Stimulated activated CD4-positive, alpha-beta T cell treated with anti-CD3 and anti-CD28 coated beads, TNF-alpha, amount 100 ng/mL, for 48 hours (primary cell): Measurements from ENCODE around the gene PARVB.

Experiments used
- DNase-seq, 3 donors: peaks; one replicate each; pipeline ENCODE4 v3.0.0-alpha.2; 2020; ENCODE audit warnings: low read depth in 3 of 3

PARVB gene

DNA sequence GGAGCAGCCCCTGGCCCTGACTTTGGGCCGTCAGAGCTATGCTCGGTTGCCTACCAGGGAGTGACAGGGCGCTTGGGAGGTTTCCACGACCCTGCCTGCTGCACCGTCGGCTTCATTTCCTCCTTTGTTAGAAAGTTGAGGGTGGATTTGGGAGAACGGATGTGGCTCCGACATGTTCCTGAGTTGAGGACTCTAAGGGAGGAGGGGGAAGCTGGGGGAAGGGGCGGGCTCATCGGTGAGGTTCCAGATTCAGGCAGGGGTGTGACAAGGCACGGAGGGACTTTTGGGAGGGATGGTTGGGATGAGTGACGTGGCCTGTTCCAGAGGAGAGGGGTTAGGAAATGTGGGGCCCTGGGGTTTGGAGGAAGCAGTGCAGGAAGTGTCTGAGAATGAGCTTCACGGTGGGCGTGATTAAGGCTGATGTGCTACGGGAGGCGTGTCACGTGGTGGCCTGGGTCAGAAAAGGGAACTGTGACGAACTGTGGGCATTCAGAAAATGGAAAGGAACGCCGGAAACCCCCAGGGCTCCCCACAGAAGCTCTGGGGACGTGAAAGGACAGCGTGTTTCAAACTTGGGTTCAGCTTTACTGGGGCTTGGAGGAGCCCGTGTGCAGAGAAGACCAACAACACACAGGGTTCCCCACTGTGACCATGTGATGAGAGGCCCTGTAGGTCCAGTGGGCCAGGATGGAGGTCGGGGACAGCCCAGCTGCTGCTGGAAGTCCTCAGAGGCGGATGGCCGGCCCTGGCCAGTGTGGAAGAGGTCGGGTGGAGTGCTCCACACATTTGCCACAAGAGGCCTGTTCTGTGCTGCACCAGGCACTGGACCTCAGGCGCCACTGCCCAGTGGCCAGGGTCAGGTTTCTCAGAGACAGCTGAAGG is 2.8 kb downstream of the PARVB start:
- DNase-seq, result peak; percentile 32 to 62 (median 54)

GRCh38 chr22:44028091-44028490 is 4.0 kb downstream of the PARVB start:
- no peak for DNase-seq

- no peak for DNase-seq
These were observed 5.0 kb downstream of the PARVB start for GRCh38 chr22:44029069-44029468.

- DNase-seq, result no peak
These were observed 6.1 kb downstream of the PARVB start for GRCh38 chr22:44030051-44030701.

- no peak for DNase-seq
These were observed 6.6 kb downstream of the PARVB start for GRCh38 chr22:44030702-44031082.

DNA sequence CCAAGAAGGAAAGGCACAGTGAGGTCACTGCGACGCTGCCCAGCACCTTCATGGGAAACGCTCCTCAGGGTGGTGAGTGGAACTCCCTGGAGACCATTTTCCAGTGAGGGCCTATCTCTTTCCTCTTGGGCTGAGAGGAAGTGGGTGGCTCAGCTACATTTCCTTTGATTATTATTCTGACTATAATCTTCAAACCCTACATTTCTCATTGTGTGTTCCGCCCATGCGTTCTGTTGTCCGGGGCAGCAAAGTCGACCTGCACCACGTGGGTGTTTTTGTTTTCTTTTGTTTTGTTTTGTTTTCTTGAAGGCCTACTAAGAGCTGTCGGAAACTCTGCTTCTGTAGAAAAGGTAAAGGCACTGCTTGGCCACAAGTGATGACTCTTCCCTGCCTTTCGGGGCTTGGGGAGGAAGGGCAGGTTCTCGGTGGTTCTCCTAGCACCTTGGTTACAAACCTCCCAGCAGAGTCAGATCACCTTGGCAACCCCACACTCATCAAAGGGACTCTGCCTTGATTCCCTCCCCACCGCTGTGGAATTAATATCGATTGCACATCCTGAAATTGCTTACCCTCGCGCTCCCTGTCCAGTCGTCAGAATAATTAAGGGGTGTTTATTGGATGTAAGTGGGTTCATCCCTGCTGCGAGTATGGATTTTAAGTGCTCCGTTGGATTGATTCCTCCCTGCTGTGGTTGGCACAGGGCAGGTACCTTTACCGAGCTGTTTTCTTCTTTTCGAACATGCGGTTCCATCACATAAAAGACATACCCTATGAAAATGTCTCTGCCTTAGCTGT is 7.3 kb downstream of the PARVB start:
- DNase-seq, result no peak

DNA sequence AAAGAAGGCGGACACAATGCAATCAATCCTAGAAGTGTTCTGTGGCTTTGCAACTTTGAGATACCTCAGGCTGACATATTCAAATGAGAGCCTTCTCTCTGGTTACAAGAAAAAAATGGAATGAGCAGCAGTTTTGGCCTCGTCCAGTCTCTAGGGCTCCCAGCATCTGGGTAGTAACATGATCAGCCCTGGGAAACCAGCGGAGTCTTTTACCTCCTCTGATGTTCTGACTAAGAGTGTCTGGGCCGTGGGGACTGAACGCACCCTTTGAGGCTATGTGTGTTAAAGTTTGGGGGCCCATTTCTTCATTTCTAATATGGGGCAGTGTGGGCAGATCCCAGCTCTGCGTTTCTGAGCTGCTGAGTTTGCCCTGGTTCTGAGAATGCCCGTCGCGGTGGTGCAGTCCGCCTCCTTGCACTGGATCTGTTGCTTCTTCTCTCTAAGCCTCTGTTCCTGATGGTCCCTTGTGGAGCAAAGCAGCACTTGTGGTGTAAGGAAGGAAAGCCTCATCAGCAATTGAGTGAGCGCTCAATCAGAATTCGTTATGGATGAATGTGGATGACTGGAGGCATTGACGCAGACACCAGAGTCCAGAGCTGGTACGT is 8.1 kb downstream of the PARVB start:
- DNase-seq, result no peak

- no peak for DNase-seq
These were observed 9.2 kb downstream of the PARVB start for GRCh38 chr22:44033287-44033686.

GRCh38 chr22:44033694-44034093 is 9.6 kb downstream of the PARVB start:
- no peak for DNase-seq

DNA sequence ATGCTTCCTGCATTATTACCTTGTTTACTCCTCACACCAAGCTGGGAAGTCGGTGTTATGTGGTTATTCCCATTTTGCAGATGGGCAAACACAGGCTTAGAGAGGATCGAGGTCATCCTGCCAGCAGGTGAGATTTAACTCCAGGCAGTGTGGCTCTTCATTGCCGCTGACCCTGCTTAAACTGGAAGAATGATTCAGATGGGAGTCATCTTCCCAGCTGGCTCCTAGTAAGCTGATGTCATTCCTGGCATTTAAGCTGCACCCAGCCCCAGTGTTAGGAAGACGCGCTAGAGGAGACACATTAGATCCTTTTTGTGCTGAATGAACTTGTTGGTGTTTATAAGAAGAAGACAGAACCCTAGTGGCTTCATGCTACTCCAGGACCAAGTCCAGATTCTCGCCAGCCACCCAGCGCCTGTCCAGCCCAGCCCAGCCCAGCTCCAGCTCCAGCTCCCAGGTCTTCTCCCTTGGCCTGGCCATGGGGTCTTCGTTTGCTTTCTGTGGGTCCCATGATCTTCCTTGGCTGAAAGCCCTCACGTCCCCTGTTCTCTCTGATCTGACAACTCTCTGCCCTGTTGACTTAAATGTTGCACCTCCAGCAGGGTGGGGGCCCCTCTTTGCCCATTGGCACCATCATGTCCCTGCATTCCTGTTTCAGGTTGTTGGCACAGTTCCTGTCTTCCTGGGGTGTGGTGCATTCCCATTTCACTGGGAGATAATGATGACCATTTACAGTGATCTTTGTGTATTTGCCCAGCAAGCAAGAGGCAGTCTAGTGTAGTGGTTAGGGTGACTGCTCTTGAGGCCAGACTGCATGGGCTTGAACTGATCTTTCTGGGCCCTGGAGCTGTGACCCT is 13.6 kb downstream of the PARVB start:
- no peak for DNase-seq

DNA sequence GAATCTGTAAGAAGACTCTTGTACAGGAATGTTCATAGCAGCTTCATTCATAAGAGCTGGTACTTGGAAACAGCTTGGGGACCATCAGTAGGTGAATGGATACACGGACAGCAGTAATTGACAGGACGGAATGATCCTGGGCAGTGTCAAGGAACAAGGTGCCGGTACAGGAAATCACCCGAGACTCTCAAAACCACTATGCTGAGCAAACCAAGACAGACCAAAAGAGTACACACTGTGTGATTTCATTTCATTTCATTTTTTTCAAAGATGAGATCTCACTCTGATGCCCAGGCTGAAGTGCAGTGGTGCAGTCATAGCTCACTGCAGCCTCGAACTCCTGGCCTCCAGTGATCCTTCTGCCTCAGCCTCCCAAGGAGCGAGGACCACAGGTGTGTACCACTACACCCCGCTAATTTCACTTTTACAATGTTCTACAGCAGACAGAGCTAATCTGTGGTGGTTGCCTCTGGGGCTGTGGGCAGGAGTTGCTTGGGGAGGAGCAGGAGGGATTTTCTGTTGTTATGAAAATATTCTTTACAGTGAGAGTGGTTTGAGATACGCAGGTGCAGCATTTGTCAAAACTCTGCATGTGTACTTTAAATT is 15.6 kb downstream of the PARVB start:
- no peak for DNase-seq

DNA sequence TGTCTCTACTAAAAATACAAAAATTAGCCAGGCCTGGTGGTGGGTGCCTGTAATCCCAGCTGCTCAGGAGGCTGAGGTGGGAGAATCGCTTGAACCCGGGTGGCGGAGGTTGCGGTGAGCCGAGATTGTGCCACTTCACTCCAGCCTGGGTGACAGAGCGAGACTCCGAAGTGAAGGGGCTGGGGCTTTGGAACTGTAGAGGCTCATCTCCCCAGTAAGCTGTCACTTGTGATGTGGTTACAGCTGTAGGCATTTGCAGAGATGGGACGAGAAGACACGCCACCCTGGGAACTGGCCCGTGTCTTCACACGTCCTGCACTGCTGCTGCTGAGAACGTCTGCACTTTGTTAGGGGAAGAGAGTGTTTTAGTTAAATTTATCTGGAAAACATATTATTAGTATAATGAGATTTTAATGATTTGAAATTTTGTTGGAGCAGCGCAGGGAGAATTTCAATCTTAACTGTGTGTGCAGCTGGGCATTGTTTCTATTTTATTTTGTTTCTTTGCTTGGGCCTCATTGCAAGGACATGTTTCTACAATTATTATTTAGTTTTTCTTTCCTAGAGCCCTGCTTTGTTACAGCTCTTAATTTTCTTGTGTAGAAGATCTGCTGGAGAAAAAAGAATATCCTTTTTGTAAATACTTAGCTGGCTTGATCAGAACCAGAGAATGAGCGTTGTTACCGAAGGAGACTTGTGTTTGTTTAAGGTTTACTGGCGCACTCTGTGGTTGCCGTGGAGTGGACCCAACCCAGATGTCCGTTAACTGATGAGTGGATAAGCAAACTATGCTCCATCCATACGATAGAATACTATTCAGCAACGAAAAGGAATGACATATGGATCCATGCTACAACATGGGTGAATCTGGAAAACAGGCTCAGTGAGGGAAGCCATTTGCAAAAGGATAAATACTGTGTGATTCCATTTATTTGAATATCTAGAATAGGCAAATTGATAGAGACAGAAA is 18.4 kb downstream of the PARVB start:
- DNase-seq, result no peak

GRCh38 chr22:44045145-44045544 is 21.0 kb downstream of the PARVB start:
- no peak for DNase-seq

- no peak for DNase-seq
These were observed 22.5 kb downstream of the PARVB start for GRCh38 chr22:44046485-44047141.

- DNase-seq, result no peak
These were observed 23.8 kb downstream of the PARVB start for GRCh38 chr22:44047891-44048301.

- DNase-seq, result no peak
These were observed 25.6 kb downstream of the PARVB start for GRCh38 chr22:44049486-44050231.

DNA sequence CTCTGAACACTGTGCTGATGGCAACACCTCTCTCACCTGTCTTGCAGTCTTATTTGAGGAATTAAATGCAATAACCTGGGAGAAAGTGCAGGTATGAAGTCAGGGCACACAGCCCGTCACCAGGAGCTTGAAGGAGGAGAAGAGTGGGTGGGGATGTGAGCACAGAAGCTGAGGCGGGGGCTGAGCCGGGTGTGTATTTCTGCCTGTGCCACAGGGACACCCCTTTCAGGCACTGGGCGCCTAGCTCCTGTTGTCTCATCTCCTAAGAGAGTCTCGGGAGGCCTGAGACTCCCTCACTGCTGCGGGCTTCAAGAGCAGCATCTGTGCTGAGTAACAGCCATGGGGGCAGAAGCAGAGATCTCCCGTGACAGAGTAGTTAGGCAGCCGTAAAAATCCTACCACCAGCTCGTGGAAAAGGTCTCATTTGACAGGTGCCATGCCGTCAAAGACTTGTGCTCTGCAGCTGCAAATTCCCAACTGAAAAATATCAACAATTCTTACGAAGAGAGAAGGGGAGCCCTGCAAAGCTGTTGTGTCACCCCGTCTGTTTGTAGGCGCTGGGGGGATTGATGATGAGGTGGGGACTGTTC is 26.8 kb downstream of the PARVB start:
- no peak for DNase-seq

DNA sequence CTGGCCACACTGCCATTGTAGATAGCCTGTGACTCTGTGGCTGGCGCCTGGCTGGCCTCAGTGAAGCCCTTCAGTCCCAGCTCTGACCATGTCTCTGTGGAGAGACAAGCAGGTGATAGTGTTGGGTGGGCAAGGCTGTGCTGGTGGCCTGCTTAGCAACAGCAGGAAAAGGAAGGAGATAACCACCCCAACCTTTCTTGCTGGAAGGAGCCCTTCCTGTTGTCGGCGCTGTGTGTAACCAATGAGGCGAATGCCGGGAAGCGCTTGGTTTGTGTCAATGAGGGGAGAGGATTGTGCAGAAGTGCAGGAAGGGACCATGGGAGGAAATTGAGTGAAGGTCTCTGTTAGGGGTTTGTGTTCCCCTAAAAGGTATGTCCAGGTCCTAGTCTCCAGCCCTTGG is 27.3 kb downstream of the PARVB start:
- DNase-seq, result no peak
